Measurements from ENCODE around the gene DAO. TPM values are rescaled to one million over a fixed set of nuclear protein-coding genes. Genes with fewer than 3 reads are reported as not detected.

DAO gene
- total RNA-seq, 1 experiment from 2014 or later: not detected

DNA sequence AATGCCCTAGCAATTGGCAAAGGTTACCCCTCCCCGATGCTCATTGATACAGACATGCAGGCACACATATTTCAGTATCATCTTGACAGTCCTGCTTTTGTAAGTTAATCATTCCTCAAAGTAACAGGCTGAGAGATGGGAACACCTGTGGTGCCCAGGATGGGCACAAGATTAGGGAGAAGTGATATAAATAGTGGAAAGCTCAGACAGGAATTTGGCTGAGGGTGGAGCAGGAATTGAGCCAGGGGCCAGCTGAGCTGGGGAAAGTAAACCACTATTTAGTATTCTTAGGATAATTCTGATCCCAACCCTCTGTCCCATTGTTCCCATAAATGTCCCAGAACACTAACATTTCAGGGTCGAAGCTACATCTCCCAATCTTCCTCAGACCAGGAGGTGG, 38.3 kb downstream of the DAO start:
- no peak for DNase-seq (ENCODE audit: low spot score)

DNA sequence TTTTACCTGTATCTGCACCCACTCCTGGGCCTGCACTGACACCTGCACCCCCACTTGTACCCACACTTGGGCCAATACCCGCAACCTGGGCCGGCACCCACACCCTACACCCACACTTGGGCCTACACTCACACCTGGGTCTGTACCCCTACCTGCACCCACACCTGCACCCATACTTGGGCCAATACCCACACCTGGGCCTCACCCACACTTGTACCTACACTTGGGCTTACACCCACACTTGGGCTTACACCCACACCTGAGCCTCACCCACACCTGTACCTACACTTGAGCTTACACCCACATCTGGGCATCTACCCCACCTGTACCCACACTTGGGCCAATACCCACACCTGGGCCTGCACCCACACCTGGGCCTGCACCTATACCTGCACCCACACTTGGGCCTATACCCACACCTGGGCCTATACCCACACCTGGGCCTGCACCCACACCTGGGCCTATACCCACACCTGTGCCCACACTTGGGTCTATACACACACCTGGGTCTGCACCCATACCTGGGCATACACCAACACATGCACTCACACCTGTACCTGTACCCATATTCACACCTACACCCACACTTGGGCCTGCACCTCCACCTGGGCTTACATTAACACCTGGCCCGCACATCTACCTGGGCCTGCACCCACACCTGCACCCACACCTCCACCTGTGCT, 39.2 kb downstream of the DAO start:
- DNase-seq (ENCODE audit: low spot score): no peak

DNA sequence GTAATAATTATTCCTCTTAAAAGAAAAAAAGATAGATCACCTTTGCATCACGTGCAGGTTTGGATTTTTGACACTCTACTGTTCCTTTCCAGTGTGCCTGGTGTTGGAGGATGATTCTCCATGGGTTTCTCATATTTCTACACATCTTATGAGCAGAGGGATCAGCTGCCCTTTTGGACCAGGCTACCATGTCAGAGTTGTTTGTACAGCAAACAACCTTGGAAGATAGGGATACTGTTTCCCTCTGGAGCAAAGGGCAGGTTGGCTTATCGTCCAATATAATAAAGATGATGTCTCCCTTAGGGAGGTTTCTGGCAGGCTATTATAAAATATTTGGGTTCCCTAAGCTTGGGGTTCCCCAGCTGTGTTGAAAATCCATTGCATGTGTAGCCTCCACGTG, 42.1 kb downstream of the DAO start:
- no peak for DNase-seq (ENCODE audit: low spot score)

DNA sequence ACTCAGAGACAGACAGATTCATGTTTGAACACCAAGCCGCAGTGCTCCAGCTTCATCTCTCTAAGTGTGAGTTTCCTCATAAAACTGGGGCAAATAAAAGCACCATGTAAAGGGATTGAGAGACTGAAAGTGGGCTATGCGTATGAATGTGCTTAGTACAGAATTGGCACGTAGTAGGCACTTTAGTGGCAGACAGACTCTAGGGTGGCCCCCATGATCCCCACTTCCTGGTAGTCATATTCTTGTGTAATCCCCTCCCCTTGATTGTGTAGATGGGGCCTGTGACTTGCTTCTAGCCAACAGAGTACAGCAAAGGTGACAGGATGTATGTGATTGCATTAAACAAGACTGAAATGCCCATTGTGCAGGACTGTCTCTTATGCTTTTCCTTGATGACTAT, 43.0 kb downstream of the DAO start:
- no peak for DNase-seq (ENCODE audit: low spot score)

DNA sequence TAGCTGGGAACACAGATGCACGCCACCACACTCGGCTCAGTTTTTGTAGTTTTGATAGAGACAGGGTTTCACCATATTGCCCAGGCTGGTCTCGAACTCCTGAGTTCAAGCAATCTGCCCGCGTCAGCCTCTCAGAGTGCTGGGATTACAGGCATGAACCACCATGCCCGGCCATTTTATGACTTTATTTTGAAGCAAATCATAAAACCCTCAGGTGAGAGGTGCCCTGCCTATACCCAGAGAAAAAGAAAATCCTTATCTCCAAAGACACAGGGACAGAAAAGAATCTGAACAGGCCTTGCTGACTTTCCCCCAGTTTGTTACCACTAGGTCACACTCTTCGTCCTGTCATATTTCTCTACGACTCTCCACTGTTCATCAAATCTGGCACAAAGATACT, 48.8 kb downstream of the DAO start:
- DNase-seq (ENCODE audit: low spot score): no peak

DNA sequence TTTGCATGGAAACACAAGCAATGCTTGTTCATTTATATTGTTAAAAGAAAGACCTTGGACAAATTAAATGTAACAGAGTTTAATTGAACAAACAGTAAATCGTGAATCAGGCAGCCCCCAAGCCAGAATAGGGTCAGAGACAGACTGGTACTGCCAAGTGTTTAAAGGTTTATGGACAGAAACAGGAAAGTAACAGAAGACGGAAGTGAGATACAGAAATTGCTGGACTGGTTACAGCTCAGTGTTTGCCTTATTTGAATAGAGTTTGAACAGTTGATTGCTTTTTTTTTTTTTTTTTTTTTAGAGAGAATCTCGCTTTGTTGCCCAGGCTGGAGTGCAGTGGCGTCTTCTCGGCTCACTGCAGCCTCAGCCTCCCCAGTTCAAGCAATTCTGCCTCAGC, 50.3 kb downstream of the DAO start:
- DNase-seq (ENCODE audit: low spot score): no peak

DNA sequence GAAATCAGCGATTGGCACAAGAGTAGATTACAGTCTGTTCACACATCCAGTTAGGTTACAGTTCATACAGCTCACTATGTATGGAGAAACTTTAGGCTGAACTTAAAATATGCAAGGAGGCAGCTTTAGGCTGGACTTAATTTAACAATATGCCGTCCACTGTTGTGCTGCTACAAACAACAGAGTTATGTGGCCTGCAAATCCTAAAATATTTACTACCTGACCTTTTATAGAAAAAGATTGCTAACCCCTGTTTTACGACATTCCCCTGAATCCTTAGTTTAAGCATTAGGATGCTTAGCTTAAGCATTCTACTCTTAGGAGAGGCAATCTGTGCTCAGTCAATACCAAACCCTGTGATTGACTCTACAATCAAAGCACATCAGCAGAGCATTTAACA, 50.9 kb downstream of the DAO start:
- no peak for DNase-seq (ENCODE audit: low spot score)

DNA sequence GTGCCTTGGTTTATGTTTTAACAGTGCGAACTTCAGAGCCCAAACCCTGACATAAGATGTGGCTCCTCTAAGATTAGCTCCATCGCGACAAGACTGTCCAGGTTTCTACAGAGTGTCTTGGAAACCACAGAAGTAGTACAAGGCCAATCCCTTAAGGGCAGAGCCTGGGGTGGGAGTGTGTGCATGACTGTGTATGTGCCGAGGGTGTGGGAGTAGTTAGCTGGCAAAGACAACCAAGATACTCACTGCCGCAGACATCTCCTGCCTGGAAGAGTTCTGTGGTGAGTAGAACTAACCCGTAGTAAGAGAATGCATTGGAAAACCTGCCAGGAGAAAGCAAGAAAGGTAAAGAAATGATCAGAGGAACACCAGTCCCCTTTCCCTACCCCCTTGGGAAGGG, 54.1 kb downstream of the DAO start:
- no peak for DNase-seq (ENCODE audit: low spot score)

DNA sequence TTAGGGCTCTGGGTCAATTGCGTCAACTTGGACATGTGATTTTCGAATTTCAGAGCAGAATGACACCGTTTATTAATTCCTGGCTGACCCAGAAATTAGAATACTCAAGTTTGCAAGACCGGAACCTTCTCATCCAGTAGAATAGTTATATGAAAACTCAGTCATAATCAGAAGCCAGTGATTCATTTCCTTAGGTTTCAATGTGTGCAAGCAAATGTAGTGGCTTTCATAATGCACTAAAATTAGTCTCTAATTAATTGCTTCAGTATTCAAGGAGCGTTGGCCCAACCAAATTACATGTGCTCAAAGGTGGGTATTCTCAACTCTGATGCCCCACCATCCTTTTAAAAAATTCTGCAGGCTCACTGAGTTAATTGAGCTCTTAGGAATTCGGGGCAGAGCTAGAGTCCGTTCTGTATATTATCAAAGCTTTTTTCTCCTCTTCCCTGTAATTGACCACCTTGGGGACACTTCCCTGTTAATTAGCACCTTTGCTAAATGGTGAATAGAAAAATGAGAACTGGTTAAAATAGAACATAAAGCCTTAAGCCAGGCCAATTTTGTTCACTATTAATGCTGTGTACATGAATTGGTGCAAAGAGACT, 55.4 kb downstream of the DAO start:
- no peak for DNase-seq (ENCODE audit: low spot score)

DNA sequence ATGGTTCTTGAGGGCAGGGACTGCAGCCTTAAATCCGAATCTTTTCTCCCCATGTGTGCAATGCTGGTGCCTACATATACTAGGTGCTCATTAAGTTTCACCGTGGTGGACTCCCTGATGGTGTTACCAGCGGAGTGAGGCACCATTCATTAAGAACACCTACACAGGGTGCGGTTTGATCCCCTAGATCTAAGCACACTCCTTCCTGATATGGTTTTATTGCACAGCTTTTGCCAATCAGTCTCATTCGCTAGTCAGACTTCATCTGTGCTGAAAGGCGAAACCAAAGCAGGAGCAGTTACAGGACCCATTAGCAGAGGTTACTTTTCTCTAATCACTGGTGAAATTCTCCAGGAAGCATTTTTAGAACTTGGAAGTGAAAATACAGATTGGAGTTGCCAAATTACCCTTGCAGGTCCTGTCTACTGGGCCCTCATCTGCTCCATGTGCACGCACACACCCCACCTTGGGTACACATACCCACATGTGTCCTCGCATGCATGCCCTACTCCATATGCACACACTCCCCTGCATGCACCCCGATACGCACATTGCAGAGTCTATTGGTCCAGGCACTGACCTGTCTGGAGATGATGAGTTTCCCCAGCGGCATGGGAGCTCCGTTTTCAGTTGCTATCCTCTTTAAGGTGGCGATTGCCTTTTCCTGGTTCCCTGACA, 58.5 kb downstream of the DAO start:
- no peak for DNase-seq (ENCODE audit: low spot score)

DNA sequence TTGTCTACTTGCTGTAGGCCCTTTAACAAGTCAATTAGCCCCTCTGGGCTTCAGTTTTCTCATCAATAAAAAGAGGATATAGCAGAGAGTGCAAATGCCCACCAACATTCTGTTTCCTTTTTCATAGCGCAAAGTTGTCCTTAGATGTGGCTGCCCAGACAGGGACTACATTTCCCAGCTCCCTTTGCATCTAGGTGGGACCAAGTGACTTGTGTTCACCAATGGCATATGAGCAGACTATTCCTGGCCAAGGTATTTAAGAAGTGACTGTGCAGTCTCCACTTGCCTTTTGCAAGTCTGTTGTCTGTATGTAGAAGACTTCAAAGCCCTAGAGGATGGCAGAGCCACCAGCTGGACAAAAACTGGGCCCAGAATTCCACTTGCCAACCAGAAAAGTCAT, 59.7 kb downstream of the DAO start:
- DNase-seq (ENCODE audit: low spot score): peak; percentile 41

DNA sequence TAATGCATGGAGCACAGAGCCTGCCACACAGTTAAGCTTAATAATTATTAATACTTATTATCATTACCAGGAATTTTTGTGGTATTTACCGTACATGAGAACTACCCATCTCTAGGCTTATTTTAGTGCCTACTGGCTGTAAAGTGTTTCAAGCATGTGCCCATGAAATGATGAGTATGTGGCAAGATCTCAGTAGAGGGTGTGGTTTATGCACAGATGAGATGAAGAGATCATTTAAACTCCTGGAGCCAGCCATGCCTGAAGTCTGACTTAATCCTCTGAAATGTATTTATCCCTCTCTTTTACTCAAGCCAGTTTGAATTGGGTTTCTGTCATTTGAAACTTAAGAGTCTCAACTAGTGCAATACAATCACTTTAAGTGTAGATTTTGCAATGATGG, 60.2 kb downstream of the DAO start:
- DNase-seq (ENCODE audit: low spot score): no peak

DNA sequence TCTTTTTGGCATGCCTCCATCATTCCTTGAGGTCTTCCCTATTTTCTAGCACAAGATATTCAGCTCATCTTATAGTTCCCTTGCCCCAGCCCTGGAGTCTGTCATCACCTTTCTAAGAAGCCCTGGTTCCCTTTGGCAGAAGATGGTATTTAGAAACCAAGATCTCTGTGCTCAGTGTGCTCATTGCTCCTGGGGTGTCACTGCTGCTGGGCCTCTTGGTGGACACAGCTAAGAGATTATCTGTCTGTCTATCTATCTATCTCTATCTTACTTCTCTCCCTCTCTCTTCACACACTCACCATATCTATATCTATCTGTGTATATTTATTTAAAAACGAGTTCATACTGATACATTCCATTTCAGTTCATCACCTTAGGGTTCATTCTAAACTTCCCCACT, 67.2 kb downstream of the DAO start:
- no peak for DNase-seq (ENCODE audit: low spot score)

DNA sequence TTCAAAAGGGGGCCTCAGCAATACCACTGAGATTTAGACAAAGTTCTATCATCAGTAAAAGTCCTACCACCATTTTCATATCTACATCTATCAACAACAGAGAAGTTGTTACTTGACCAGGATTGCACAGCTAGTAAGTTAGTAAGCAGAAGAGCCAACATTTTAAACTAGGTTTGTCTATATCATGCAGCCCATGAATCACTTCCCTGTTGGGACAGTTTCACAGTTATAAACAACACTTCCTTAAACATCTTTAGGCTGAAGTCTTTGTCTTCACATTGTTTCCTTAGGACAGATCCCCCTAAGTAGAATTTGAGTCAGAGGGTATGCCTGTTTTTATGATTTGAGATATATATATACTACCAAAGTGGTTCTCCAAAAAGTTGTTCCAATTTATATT, 68.5 kb downstream of the DAO start:
- no peak for DNase-seq (ENCODE audit: low spot score)

DNA sequence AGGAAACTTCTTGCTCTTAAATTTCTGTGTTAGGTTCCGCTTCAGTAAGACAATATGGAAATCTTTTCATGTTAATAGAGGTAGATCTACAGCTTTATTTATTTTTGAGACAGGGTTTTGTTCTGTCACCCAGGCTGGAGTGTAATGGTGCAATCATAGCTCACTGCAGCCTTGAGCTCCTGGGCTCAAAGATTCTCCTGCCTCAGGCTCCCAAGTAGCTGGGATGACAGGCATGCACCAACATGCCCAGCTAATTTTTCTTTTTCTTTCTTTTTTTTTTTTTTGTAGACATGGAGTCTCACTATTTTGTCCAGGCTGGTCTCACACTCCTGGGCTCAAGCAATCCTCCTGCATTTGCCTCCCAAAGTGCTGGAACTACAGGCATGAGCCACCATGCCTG, 70.1 kb downstream of the DAO start:
- no peak for DNase-seq (ENCODE audit: low spot score)

Small RNA genes lying within 50 kb of the gene (small RNA-seq; reads per million reads assigned to genes)
- not detected for gene MIR619
- gene RNU6-361P: not detected

Other genes starting within 250 kb of the DAO start
- not detected in 2 replicates for gene SELPLG, start 246.2 kb upstream of the DAO start, total RNA-seq (2014; rRNA removed; shearing (Covaris generic))
- 62.9 and 67.5 TPM in 2 replicates for gene CORO1C, start 148.6 kb upstream of the DAO start, total RNA-seq (2014; rRNA removed; shearing (Covaris generic))
- 10.4 and 13.1 TPM in 2 replicates for gene SSH1, start 22.5 kb upstream of the DAO start, total RNA-seq (2014; rRNA removed; shearing (Covaris generic))
- gene SVOP, start 141.0 kb downstream of the DAO start, total RNA-seq (2014; rRNA removed; shearing (Covaris generic)): 0.03 TPM in 1 of 2 replicates, not detected in the other
- 6.2 and 15.5 TPM in 2 replicates for gene USP30, start 172.5 kb downstream of the DAO start, total RNA-seq (2014; rRNA removed; shearing (Covaris generic))
- gene ALKBH2, start 213.4 kb downstream of the DAO start, total RNA-seq (2014; rRNA removed; shearing (Covaris generic)): 41.0 and 44.7 TPM in 2 replicates
- gene UNG, start 217.5 kb downstream of the DAO start, total RNA-seq (2014; rRNA removed; shearing (Covaris generic)): 134 and 158 TPM in 2 replicates
- 1.6 and 4.8 TPM in 2 replicates for gene ACACB, start 236.5 kb downstream of the DAO start, total RNA-seq (2014; rRNA removed; shearing (Covaris generic))

Data from HT-29 (cell line).